Measurements from ENCODE around the gene ZNF883. TPM values are rescaled to one million over a fixed set of nuclear protein-coding genes. Genes with fewer than 3 reads are reported as not detected.
"Not testable (repeated sequence)": the region's sequence is repeated elsewhere in the genome, so short reads cannot be mapped to it uniquely, and the experiment has no call there.

ZNF883 gene
- total RNA-seq (under 1 TPM in 3 of 4 donors, not detected in 1; 0.34 to 0.66 (median 0.49) TPM), polyA plus RNA-seq (1 to 10 TPM in 1 of 3 donors, under 1 TPM in 2; 0.36 to 1.4 (median 0.62) TPM)
- long read RNA-seq, donor 1, result 0 reads
- long read RNA-seq, donor 2, result 0 reads

GRCh38 chr9:113011911-113012381 lies at the start of gene ZNF883:
Gene ZNF883, minus strand, starts transcription at chr9:113012192.
- Histone ChIP-seq H3K4me1 (no peaks in the 10 kb centered on the region), H3K27me3 (ENCODE audit: insufficient read depth in 3 of 3, low read length in 2 of 3) (peaks cover 0 to 3% (median 2%) of the 10 kb centered on the region in 3 donors), H3K27ac (no peak within 1 kb of the TSS), H3K9me3 (no peaks in the 10 kb centered on the region), H3K36me3 (ENCODE audit: insufficient read depth in 1 of 2, low read depth in 1 of 2) (no peaks in the 10 kb centered on the region), H3K4me3 (peak within 1 kb of the TSS; percentile 55)
- 0 to 1% (median 1%) methylated on average over 30 of the region's 30 CpGs for WGBS, 3 donors
- intact Hi-C loops (cut with DNase I), result no loop called here
- TF ChIP-seq CTCF (IDR thresholded peaks at IDR 0.05), result no peak
- ATAC-seq (peak in 2 of 4 donors; percentile 64 to 72), DNase-seq (peak; percentile 35 to 56)

- intact Hi-C loops (cut with DNase I); H3K4me3 ChIP-seq; H3K27ac ChIP-seq; H3K4me1 ChIP-seq; ATAC-seq; H3K36me3 ChIP-seq (ENCODE audit: insufficient read depth in 1 of 2, low read depth in 1 of 2); DNase-seq: not testable (repeated sequence)
- 5 to 29% (median 7%) methylated on average over 22 of the region's 33 CpGs for WGBS, 3 donors
- H3K27me3 ChIP-seq (ENCODE audit: insufficient read depth in 3 of 3, low read length in 2 of 3), result peaks cover 0 to 19% (median 16%) of the 10 kb centered on the region in 3 donors
- peaks cover 17% of the 10 kb centered on the region for H3K9me3 ChIP-seq
Observed at GRCh38 chr9:113061072-113061850, 49.3 kb upstream of the ZNF883 start.

GRCh38 chr9:113059581-113060284 lies 47.7 kb upstream of the ZNF883 start:
- H3K27ac ChIP-seq; intact Hi-C loops (cut with DNase I); H3K36me3 ChIP-seq (ENCODE audit: insufficient read depth in 1 of 2, low read depth in 1 of 2); H3K4me1 ChIP-seq; ATAC-seq; DNase-seq; H3K4me3 ChIP-seq: not testable (repeated sequence)
- peaks cover 0 to 19% (median 16%) of the 10 kb centered on the region in 3 donors for H3K27me3 ChIP-seq (ENCODE audit: insufficient read depth in 3 of 3, low read length in 2 of 3)
- 3 to 15% (median 3%) methylated on average over 33 to 40 of the region's 61 CpGs for WGBS, 3 donors
- peaks cover 26% of the 10 kb centered on the region for H3K9me3 ChIP-seq

GRCh38 chr9:113057193-113057592 lies 45.2 kb upstream of the ZNF883 start:
- intact Hi-C loops (cut with DNase I), result no loop called here
- no peak for TF ChIP-seq CTCF (IDR thresholded peaks at IDR 0.05)
- WGBS, 3 donors, result 39 to 52% (median 42%) methylated on average over 5 of the region's 5 CpGs
- no peak for DNase-seq
- Histone ChIP-seq H3K36me3 (ENCODE audit: insufficient read depth in 1 of 2, low read depth in 1 of 2) (no peaks in the 10 kb centered on the region), H3K4me3 (peak overlapping the region; percentile 92), H3K9me3 (peaks cover 44% of the 10 kb centered on the region), H3K27me3 (ENCODE audit: insufficient read depth in 3 of 3, low read length in 2 of 3) (peaks cover 0 to 16% (median 8%) of the 10 kb centered on the region in 3 donors), H3K27ac (peak overlapping the region; percentile 72), H3K4me1 (no peaks in the 10 kb centered on the region)
- ATAC-seq, result no peak

GRCh38 chr9:113056191-113057106 lies 44.5 kb upstream of the ZNF883 start, which contains the start of gene ZFP37:
Gene ZFP37, minus strand, starts transcription at chr9:113056724. Its CDS starts 36 bp downstream, at chr9:113056688.
- intact Hi-C loops (cut with DNase I), result no loop called here
- peaks cover 51% of the 10 kb centered on the region for H3K9me3 ChIP-seq
- WGBS, 3 donors, result 1% methylated on average over 62 of the region's 62 CpGs

More at GRCh38 chr9:113056191-113057106, 44.5 kb upstream of the ZNF883 start, which contains the start of gene ZFP37:
- DNase-seq (peak; percentile 93 to 96), ATAC-seq (peak; percentile 98 to 100 (median 100))
- Histone ChIP-seq H3K27ac (peak within 1 kb of the TSS; percentile 72), H3K27me3 (ENCODE audit: insufficient read depth in 3 of 3, low read length in 2 of 3) (peaks cover 0 to 15% (median 3%) of the 10 kb centered on the region in 3 donors), H3K4me3 (peak within 1 kb of the TSS; percentile 92), H3K36me3 (ENCODE audit: insufficient read depth in 1 of 2, low read depth in 1 of 2) (peaks cover 0 to 3% of the 10 kb centered on the region in 2 donors), H3K4me1 (no peaks in the 10 kb centered on the region)
- TF ChIP-seq CTCF (IDR thresholded peaks at IDR 0.05), result no peak
